Renal cortex interstitium (tissue), 11 donors: ENCODE results near the gene LEAP2. TPM values are rescaled to one million over a fixed set of nuclear protein-coding genes. Genes with fewer than 3 reads are reported as not detected.
"Not testable (repeated sequence)": the region's sequence is repeated elsewhere in the genome, so short reads cannot be mapped to it uniquely, and the experiment has no call there.

Experiments used
- DNase-seq, 11 donors: peaks; one replicate each; pipeline ENCODE4 v3.0.0-alpha.2; 2013; ENCODE audit warnings: low read depth in 9 of 11, low spot score in 4 of 11; ENCODE audit errors: extremely low read depth in 1 of 11
- polyA plus RNA-seq, 3 donors: library from polyadenylated mRNA; unstranded; fragments of 120-200 nt; gene quantifications; one replicate each; pipeline ENCODE4 v1.2.1, GENCODE V29; 2013; ENCODE audit not compliant: insufficient read length in 3 of 3

LEAP2 gene
- polyA plus RNA-seq, 3 donors: 2.5 to 6.6 (median 5.7) TPM

GRCh38 chr5:132838516-132839282 is 34.8 kb upstream of the LEAP2 start:
- DNase-seq: no peak

- no peak for DNase-seq
Measured at GRCh38 chr5:132839426-132840301, 33.8 kb upstream of the LEAP2 start.

DNA sequence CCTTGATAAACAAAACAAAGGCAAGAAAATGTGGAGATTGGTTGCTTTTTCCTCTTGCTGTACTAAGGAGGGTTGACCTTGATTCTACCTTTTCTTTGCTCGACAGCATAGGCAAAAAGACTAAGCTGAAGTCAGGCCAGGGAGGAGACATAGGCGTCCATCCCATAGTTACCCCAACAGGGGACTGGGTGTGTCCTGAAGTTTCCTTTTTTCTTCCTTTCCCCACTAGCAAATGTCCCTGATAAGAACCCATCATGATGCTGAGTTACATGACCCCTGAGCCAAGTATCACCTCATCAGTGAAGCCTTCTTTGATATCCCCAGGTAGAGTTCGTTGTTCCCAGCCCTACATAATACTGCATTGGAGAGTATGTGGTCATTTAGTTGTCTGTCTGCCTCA is 33.2 kb upstream of the LEAP2 start:
- no peak for DNase-seq

- no peak for DNase-seq
Measured at GRCh38 chr5:132840896-132841295, 32.6 kb upstream of the LEAP2 start.

DNA sequence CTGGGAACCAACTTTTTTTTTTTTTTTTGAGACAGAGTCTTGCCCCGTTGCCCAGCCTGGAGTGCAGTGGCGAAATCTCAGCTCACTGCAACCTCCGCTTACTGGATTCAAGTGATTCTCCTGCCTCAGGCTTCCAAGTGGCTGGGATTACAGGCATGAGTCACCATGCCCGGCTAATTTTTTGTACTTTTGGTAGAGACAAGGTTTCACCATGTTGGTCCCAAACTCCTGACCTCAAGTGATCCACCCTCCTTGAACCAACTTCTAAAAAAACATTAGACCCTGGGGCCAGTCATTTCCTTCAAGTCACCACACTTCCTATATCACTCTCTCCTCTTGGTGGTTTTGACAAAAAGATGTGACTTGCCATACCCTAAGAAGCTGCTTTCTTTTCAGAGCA is 32.2 kb upstream of the LEAP2 start:
- no peak for DNase-seq

DNA sequence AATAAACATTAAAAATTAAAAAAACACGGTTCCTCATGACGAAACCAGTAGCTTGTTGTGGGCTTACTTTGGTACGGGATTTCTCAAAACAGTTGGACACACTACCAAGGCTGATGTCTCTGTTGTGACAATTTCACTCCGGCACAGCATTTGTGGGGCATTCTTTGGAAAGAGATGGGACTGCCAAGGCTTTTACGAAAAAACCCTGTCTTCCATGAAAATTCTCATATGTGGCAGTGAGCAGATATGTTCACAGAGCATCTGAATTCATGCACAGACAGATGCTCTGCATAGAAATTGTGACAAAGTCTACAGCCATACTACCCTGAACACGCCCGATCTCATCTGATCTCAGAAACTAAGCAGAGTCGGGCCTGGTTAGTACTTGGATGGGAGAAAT is 25.2 kb upstream of the LEAP2 start:
- no peak for DNase-seq

DNA sequence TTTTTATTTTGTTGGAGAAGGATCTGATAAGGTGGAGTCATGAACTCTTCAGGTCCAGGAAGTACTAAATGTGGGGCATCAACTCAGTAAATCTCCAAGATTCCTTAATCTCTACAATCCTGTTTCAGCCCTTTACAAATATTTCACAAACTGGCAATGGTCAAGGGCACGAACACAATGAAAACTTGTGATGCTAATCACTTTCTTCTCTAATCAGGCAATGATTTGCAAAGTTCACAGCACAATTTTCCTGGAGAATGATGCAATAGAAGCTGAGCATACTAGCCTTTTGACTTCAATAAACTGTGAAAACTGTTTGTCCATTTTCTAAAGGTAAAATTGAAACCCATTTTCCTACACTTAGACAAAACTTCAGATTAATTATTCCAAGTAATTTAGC is 24.1 kb upstream of the LEAP2 start:
- DNase-seq: no peak

DNA sequence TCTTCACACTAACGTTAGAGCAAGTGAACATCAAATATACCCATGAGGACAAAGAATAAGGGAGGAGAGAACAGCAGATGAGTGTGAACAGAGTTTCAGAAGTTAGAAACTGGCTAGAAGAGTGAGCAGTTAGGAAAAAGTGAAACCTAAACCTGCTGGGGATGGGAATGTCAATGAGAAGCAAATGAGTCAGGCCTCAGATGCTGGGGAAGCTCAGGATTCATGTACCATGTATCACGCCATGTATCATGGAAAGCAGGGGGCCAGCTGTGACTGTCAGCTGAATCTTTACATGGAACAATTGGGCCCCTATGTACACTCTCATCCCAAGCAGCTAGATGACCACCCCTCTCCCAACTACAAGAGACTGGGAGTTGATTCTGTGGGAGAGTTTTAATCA is 23.4 kb upstream of the LEAP2 start:
- no peak for DNase-seq

- DNase-seq: no peak
Measured at GRCh38 chr5:132853323-132853722, 20.1 kb upstream of the LEAP2 start.

- no peak for DNase-seq
Measured at GRCh38 chr5:132853790-132854189, 19.7 kb upstream of the LEAP2 start.

GRCh38 chr5:132854301-132854700 is 19.2 kb upstream of the LEAP2 start:
- no peak for DNase-seq

GRCh38 chr5:132854992-132855391 is 18.5 kb upstream of the LEAP2 start:
- not testable (repeated sequence) for DNase-seq

- no peak for DNase-seq
Measured at GRCh38 chr5:132856011-132856410, 17.5 kb upstream of the LEAP2 start.

- DNase-seq: no peak
Measured at GRCh38 chr5:132859889-132860437, 13.5 kb upstream of the LEAP2 start.

DNA sequence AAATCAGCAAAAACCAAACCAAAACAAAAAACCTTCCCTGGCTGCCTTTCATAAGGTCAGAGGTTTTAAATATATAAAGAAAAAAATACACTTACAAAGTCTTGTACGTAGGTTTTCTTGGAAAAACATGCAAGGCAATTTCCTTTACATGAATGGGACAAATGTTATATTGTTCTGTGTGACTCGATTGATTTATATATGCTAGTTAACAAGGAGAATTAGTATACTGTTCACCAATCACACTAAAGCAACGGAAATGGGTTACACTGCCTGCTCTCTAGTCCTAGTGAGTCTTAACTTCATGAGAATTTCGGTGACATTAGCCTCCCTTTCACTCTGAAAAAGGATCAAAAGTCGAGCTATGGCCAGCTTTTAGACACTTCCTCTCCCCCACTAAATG is 12.7 kb upstream of the LEAP2 start:
- no peak for DNase-seq

DNA sequence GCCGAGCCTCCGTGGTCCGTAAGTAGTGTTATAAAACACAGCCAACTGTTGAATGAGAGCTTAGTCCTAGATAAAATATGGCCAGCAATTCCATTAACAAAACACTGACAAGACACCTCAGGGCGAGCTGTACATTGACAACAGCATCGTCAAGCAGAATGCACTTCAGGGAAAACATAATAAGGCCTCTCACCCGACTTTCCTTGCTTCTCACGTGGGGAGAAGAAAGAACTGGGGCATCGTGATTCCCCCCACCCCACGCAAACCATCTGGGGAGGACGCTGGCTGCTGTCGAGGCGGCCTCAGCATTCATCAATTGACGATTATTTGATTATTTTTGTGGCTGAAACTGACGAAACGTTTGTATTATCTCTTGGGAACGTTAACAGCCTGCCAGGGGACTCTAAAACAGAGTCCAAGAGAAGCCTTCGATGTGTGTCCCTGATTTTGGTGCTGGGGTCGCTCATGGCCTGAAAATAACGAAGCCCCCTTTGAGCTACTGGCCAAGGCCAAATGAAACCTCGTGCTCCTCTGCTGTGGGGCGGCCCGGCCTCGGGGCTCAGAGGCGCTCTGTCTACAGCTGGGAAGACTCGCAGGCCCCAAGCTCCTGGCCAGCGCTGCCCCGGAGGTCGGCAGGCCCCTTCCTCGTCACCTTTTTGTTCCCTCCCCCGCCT is 7.7 kb upstream of the LEAP2 start:
- DNase-seq: no peak

GRCh38 chr5:132866342-132867045 is 7.0 kb upstream of the LEAP2 start, which contains the start of the genes GDF9 and UQCRQ:
Gene GDF9 (minus strand): TSS chr5:132866469. CDS start chr5:132864533, 1,936 bp downstream.
Gene UQCRQ (plus strand): TSS chr5:132866642. CDS start chr5:132866882, 240 bp downstream.
- peak; percentile 99 to 100 (median 100) for DNase-seq

GRCh38 chr5:132867046-132867451 is 6.4 kb upstream of the LEAP2 start:
- peak in 1 of 11 donors; percentile 16 for DNase-seq

- DNase-seq: no peak
Measured at GRCh38 chr5:132868754-132869153, 4.7 kb upstream of the LEAP2 start.
